Inflammatory macrophage (primary cell): Measurements from ENCODE around the gene BAMBI.

Experiments used
- DNase-seq, 2 donors: peaks; one replicate each; pipeline ENCODE4 v3.0.0-alpha.2; 2020 to 2022

BAMBI gene

DNA sequence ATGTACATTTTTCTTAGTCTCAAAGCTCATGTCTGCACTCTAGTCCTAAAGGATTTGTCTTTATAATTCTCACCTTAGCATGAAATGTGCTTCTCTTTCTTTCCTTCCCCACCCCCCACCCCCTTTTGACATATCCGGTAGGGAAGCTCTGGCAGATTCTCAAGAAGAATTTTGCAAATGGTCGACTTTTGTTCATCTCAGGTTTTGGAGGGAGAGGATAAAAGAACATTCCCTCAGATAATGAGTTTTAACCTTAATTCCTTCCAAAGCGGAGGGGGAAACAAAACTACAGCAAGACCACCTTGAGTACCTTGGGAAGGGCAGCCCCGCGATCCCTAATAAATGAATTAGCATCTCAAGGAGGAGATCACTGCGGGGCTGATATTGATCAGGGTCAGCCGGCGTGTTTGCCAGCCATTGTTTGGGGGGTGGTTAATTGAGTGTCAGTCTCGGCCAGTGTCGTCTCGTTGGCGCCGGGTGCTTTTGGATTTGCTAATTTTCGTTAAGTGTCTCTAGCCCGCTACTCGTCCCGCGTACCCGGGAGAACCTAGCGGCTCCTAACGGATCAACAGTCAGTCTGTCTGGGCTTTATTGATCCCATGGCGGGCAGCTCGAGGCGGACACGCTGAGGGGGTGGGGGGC lies 874 bp upstream of the BAMBI start:
- DNase-seq = no peak

DNA sequence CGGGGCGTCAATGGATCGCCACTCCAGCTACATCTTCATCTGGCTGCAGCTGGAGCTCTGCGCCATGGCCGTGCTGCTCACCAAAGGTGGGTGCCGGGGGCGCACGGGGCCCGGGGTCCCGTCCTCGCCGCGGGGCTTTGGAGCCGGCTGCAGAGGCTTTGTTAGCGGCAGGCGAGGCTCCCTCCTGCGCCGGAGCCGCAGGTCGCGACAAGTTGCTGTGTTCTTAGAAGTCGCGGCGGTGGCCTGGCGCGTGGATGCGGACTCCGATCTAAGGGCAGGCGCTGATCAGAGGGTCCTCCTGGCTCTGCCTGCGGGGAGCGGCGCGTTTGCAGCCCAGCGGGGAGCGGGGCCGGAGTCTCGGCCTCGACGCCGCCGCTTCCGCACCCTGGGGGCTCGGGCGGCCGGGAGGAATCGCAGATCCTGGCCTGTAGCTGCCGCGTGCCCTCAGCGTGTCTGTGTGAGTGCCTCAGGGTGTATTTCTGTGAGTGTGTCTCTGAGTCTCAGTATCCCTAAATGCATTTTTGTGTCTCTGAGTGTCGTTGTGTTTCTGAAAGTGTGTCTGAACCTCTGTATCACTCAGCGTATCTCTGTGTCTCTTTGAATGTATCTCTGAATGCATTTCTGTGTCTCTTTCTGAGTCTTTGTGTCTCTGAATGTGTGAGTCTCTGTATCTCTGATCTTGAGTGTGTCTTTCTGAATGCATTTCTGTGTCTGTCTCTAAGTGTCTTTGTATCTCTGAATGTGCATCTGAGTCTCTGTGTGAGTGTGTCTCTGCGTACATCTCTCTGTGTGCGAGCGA lies 766 bp downstream of the BAMBI start:
- peak in 1 of 2 donors; percentile 22 for DNase-seq

DNA sequence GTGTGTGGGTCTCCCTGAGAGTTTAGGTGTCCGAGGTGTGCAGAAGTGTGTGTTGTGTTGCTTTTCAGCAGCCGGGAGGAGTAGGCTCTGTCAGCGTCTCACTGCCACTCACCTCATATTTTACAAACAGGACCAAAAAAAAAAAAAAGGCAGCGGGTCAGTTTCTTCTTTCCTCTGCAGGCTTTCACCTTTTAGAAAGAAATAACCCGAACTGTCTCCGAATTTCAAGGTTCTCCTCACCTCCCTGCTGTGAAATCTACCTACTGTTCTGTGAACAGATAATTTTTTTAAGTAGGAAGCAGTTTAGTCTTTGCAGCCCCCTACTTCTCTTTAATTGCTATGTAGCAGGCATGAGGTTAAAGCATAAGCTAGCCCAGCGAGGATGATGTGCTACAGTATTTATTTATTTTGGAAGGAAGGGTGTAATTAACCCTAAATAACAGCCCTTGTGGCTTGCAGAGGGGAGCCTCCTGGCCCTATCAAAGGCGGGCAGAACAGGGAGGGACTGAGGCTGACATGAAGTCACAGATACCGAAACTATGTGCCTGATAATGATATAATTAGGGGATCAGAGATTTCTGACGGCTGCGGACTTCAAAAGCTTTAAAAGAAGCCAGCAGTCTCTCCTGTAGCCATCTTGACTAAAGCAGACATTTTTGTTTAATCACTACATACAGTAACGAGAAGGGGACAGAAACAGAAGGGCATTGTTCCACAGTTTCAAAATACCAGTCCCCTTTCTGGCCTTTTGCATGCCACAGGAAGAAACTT lies 1.6 kb downstream of the BAMBI start:
- DNase-seq = no peak

DNA sequence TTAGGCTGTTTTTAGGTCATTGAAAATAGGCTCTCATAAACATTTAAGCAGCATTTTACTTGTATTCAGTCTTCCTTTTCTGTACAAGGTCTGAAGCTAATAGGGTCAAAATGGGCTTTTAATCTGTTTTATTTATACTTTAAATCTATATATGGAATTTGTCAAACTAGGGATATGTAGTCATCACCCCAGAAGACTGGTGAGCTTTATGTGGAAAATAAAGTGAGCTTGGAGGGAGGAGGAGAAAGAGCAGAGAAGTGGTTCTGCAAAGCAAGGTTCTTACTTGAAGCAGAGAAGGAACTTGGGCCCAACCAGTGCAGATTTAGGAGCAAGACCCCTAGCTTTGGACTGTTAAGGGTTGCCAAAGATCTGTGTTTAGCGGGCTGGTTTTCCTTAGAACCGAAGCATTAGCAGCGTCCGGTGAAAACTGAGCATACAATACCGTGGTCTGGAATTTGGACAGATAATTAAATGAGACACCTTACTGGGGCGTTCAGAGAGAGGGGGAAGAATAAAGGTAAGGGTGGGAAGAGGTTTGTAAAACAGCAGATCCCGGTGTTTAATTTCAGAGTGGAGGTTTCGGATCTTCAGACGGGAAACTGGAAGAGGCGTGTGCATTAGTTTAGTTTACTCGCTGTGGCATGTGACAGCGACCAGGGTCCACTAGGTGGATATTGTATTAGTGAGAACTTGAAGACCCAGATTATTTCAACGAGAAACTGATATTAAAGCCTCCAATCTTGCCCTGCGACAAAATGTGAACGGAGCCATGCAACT lies 2.4 kb downstream of the BAMBI start:
- peak; percentile 29 to 43 for DNase-seq

DNA sequence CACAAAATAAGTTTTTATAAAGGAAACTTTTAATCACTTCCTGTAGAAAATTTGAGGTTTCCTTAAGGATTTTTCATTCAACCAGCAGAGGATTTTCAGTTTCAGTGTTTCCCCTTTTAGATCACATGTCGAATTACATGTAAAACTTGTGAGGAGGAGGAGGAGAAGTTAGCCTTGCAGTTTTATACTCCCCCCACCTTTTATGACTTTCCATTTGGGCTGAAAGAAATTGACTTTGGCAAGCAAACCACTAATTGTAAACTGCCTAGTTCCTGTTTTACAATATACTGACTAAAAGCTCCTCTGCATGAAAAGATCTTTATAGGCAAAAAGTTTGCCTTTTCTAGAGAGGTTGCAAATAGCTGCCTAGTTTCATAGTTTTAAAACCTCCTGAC lies 3.0 kb downstream of the BAMBI start:
- peak; percentile 62 to 63 for DNase-seq

DNA sequence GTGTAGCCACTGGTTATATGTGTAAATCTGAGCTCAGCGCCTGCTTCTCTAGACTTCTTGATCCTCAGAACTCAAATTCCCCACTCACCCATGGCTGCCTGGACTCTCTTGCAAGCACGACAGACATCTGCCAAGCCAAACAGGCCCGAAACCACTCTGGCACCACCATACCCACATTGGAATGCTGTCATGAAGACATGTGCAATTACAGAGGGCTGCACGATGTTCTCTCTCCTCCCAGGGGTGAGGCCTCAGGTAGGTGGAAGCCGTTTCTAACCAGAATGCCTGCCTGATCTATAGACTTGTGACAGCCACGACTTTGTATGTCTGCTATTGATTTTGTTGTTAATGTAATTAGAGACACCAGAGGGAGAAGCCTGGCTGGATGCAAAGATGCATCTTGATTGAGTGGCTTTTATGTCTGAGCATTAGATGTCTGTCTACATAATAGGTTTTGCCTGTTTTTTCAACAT lies 4.0 kb downstream of the BAMBI start:
- DNase-seq = no peak

DNA sequence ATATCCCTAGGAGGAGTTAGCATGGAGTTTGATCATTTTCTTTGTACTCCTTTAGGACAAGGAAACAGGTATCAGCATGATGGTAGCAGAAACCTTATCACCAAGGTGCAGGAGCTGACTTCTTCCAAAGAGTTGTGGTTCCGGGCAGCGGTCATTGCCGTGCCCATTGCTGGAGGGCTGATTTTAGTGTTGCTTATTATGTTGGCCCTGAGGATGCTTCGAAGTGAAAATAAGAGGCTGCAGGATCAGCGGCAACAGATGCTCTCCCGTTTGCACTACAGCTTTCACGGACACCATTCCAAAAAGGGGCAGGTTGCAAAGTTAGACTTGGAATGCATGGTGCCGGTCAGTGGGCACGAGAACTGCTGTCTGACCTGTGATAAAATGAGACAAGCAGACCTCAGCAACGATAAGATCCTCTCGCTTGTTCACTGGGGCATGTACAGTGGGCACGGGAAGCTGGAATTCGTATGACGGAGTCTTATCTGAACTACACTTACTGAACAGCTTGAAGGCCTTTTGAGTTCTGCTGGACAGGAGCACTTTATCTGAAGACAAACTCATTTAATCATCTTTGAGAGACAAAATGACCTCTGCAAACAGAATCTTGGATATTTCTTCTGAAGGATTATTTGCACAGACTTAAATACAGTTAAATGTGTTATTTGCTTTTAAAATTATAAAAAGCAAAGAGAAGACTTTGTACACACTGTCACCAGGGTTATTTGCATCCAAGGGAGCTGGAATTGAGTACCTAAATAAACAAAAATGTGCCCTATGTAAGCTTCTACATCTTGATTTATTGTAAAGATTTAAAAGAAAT lies 4.8 kb downstream of the BAMBI start:
- no peak for DNase-seq

DNA sequence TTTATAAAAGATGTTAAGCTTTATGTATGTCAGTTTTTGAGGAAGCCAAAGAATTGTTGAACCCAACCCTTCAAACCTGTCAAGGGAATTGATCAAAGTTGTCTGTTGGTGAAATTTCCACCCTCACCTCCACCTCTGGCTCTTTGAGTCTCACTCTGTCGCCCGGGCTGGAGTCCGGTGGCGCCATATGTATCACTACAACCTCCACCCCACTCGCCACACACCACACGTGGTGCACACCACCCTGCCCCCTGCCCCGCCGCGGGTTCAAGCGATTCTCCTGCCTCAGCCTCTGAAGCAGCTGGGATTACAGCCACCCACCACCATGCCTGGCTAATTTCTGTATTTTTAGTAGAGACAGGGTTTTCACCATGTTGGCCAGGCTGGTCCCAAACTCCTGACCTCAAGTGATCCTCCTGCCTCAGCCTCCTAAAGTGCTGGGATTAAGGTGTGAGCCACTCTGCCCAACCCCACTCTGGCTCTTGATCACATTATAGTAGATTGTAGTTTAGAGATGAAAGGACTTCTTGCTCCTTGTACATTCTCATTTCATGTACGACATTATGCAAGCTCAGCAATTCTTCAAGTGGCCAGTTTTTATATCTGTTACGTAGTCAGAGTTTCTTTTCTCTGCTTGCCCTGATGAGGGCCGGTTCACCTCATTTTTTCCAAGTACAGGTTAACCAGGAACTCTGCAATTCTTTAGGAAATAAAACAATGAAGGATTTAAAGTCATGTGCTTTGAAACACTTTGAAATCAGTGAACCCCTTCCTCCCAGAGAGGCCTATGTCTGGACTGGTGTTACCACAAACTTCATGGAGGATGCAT lies 7.0 kb downstream of the BAMBI start:
- DNase-seq = no peak

DNA sequence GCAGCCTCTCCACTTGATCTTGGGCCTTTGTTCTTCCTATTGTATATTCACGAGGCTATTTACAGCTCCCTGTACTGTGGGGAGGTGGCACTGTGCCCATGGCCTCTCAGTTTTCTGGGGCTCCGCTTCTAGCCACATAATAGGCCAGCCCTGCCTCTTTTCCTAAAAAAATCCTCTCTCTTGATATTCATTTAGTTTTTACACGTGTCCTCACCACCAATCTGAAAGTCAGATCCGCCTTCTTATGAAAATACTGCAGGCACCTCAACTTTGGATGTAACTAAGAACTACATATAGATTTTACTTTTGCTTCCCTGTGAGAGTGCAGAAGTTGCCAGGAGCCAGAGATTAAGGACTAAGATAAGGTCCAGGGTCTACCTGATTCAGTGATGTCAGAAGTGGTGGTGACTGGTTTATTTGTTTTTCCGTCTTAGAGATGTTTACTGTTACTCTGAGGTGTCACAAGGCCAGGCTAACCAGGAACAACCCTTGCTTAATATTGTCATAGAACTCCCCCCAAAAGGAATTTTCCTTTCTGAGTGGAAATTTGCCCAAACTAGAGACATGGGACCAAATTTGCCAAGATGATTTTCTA lies 7.8 kb downstream of the BAMBI start:
- DNase-seq = no peak

DNA sequence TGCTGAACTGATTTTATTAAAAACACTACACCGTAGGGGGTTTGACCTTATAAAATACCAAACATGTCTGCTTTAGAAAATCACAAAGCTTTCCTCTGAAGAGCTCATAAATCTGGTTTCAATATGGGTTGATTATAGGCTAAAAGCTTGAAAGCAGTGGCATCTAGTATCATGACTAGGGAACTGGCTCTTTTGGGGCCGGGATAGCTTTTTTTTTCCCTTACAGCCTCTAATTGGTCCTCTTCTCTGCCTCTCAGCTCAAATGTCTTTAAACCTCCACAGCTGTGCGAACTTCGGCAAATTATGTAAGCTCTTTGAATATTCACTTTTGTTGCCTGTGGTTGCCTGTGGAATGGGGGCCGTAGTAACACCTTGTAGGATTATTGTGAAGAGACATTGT lies 8.4 kb downstream of the BAMBI start:
- DNase-seq = no peak

DNA sequence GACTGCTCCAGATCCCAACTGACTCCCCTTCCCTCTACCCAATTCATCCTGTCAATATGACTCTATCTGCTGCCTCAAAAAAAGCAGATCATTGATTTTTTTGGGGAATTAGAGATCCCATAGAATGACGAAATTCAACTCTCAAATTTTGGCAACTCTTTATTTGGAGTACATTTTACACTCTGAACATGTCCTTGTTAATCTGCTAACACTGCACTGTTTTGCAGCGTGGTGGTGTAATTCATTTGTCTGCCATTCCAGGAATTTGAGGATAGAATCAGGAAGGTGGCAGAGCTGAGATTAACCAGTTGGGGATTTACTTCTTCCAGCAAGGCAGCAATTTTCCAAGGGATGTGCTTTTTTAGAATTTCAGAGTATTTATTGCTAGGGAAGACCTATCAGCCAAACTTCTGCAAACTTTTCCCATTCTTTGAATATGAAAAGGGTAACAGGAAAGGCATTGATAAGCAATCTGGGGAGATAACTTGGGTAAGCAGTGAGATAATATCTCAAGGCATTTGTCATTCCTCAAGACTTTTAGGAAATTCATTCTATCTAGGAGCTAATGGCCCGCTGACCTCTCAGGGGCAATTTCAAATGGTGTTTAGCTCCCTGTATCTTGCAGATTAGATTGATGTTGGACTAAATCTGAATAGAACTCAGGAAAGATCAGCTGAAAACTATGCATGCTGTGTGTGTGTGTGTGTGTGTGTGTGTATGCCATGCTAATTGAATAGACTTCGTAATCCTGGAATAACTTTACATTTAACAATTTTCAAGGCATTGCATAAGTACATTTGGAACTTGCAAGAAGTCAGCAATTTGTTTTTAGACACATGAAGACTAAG lies 9.7 kb downstream of the BAMBI start:
- no peak for DNase-seq

DNA sequence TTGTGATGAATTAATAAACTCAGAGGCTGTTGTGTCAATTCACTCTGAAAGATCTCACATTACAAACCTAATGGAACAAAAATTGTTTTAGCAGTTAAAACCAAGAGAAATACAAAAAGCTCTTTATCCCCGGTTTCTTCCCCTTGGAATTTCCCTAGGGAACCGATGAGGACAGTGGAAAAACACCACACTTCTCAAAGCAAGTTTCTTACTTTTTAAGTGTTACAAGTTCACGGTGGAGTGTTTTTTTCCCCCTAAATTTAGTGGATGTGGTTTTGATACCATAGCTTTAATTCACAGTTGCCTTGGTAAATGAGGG lies 10.3 kb downstream of the BAMBI start:
- DNase-seq = no peak

DNA sequence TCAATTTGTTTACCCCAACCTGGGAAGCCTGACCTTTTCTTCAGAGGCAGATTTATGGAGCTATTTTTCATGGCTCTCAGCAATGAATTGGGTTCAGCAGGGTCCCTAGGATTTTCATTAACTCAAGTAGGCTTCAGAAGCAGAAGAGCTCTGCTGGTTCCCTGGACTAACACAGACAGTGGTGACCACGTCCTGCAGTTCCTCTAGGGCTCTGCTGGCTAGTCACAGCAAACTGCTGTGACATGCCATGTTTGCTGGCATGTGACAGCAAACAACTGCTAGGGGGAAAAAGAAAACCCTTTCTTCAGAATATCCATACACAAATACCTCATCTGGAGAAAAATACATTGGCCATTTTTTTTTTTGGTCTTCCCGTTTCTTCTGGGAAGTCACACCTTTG lies 13.2 kb downstream of the BAMBI start:
- no peak for DNase-seq

DNA sequence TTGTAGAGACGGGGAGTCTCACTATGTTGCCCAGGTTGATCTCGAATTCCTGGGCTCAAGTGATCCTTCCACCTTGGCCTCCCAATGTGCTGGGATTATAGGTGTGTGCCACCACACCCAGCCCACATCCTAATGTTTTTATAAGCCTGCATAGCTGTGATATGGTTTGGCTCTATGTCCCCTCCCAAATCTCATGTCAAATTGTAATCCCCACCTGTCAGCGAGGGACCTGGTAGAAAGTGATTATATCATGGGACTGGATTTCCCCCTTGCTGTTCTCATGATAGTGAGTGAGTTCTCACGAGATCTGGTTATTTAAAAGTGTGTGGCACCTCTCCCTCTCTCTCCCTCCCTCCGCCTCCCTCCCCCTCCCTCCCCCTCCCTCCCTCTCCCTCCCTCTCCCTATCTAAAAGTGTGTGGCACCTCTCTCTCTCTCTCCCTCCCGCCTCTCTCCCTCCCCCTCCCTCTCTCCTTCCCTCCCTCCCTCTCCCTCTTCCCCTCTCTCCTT lies 13.9 kb downstream of the BAMBI start:
- DNase-seq = no peak

DNA sequence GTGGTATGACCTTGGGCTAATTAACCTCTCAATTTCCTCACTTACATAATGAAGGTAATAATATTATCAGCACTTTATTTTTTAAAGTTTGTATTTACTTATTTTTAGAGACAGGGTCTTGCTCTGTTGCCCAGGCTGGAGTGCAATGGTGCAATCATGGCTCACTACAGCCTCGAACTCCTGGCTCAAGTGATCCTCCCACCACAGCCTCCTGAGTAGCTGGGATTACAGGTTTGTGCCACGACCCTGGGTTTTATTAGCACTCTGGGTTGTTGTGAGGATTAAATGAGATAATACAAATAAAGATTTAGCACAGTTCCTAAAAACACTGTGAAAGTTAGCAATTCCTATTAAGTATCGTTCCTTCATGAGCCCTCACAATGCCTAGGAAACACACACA lies 14.7 kb downstream of the BAMBI start:
- DNase-seq = no peak

DNA sequence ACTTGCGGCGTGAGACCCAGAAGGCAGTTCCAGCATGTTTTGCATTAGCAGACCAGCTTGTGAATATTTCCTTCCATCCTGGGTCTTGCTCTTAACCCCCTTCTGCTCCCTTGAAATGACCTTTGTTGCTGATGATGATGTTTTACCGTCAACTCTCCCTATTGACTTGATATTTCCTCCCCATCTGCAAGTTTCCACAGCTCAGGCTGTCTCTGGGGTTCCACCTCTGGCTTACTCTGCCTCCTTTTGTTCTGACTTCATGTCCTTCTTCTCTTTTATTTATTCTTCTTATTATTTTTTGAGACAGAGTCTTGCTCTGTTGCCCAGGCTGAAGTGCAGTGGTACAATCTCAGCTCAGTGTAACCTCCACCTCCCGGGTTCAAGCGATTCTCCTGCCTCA lies 17.2 kb downstream of the BAMBI start:
- DNase-seq = no peak

DNA sequence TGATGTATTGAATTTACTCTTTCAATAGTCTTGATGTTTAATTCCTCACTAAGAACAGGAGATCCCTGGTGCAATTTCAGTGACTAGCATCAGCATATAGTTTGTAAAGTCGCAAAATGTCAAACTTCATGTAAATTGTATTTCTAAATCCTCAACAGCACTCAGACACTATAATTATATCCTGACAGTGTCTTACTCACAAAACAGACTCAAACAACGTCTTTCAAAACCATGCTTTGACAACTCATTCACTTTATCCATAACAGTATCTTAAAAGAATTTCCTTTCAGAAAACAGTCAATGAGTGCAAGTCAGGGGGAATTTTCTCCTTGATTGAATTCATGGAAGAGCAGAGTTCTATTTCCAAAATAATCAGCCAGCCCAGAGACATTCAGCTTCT lies 20.8 kb downstream of the BAMBI start:
- DNase-seq = no peak

DNA sequence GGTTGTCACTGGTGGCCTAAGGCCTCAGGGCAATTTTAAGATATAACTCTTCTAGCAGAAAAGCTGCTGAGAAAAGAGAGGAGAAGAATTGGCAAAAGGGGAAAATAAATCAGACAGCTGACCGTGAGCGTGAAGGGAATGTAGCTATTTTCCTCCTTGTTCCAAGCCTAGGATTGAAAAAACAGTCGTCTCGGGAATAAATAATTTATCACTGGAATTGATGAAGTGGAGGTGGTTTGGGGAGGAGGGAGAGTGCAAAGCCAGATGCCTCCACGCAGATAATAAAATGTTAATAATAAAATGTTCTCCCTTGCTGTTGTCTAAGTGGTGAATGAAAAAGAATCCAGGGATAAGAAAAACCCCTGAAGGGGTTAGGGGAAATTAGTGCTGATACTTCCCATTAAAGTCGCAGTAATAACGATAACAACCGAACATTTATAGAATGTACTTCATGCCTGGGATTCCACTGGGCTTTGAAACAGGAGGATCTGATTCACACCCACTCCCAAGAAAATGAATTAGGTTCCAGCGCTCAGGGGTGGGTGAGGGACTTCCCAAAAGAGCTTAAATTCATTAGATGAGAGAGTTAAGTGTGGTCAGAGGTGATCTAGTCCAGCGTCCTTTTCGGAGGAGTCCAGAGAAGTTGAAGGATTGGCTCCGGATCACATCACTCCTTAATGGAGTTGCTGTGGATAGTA lies 27.3 kb downstream of the BAMBI start:
- DNase-seq = no peak

DNA sequence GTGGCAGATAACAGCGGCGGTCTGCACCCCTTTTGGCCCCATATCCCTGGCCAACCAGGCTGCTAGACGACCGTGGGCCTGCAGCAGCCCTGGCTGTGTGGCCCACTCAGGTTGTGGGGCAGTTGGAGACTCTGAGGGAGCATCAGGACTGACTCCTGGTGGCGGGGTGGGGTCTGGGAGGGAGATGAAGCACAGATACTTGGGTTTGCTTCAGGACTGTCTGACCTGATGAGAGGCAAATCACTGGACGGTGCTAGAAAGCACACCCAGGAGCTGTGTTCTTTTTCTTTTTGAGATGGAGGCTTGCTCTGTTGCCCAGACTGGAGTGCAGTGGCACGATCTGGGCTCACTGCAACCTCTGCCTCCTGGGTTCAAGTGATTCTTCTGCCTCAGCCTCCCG lies 28.2 kb downstream of the BAMBI start:
- DNase-seq = no peak
